GM12878 (cell line): ENCODE data around the gene CNKSR3. TPM values are rescaled to one million over a fixed set of nuclear protein-coding genes. Genes with fewer than 3 reads are reported as not detected.

Experiments
- ATAC-seq: fragments of 200-7000 bp; cut with Tn5 transposase; 3 replicates; pipeline ENCODE4 v1.9.1; 2020; ENCODE audit warnings: mild to moderate bottlenecking, moderate library complexity
- BruUV-seq: library from RNA; stranded (reverse); fragments of 400-500 nt; replicated peaks from 2 replicates; lab custom pipeline; 2021; lab: Mats Ljungman, UMichigan
- CTCF ChIA-PET: fragments of 300-600 bp; sonication (Branson Sonifier 250); formaldehyde crosslinking; extraction: SDS; loops from one replicate; lab custom pipeline; 2021; ENCODE audit warnings: inconsistent platforms; lab: Yijun Ruan, JAX
- POLR2A ChIA-PET: fragments of 350-600 bp; formaldehyde crosslinking; extraction: SDS; loops from one replicate; lab custom pipeline; 2021; ENCODE audit warnings: inconsistent platforms; lab: Charles Lee
- RAD21 ChIA-PET: fragments of 300-600 bp; sonication (Branson Sonifier 250); formaldehyde crosslinking; loops from one replicate; lab custom pipeline; 2023; ENCODE audit warnings: antibody characterized with exemption; ENCODE audit not compliant: unreplicated experiment; lab: Charles Lee
- SMC1A ChIA-PET: fragments of 300-600 bp; sonication (Branson Sonifier 250); formaldehyde crosslinking; loops from one replicate; lab custom pipeline; 2023; ENCODE audit not compliant: unreplicated experiment, uncharacterized antibody; lab: Charles Lee
- DNase-seq: peaks from one replicate; pipeline ENCODE4 v3.0.0-alpha.2; 2011; ENCODE audit warnings: low read depth, low spot score
- FAIRE-seq: peaks from 3 replicates; lab custom pipeline; 2011; peaks lifted over from hg19 to GRCh38; lab: Jason Lieb, UNC
- H2AFZ ChIP-seq: 2 replicates; pipeline ENCODE4 v1.6.0; 2011; ENCODE audit warnings: low read depth, low read length, control low read depth; ENCODE audit not compliant: control insufficient read depth
- H3K27ac ChIP-seq: 2 replicates; pipeline ENCODE4 v1.5.1; 2011; ENCODE audit warnings: control low read depth; ENCODE audit not compliant: control insufficient read depth, insufficient read depth
- H3K27me3 ChIP-seq, 2 experiments: replicated peaks in 1 of 2; 2 replicates each; pipeline versions ENCODE4 v1.6.0 to v1.6.1; 2011; ENCODE audit warnings: low read length in 1 of 2; ENCODE audit not compliant: control insufficient read depth in 2 of 2, insufficient read depth in 2 of 2
- H3K36me3 ChIP-seq, 2 experiments: 2 replicates each; pipeline ENCODE4 v1.5.1; 2011; ENCODE audit warnings: low read length in 1 of 2; ENCODE audit not compliant: control insufficient read depth in 2 of 2, insufficient read depth in 2 of 2
- H3K4me1 ChIP-seq: 2 replicates; pipeline ENCODE4 v1.6.1; 2011; ENCODE audit warnings: mild to moderate bottlenecking, low read length, moderate library complexity, mixed read lengths; ENCODE audit not compliant: control insufficient read depth, insufficient read depth
- H3K4me2 ChIP-seq: 2 replicates; pipeline ENCODE4 v1.6.0; 2011; ENCODE audit warnings: control low read depth; ENCODE audit not compliant: control insufficient read depth, insufficient read depth
- H3K4me3 ChIP-seq: fragments of 200-600 bp; sonication (generic); 2 replicates; pipeline ENCODE4 v1.5.1; 2016
- H3K79me2 ChIP-seq: 2 replicates; pipeline ENCODE4 v1.6.0; 2011; ENCODE audit warnings: low read length; ENCODE audit not compliant: control insufficient read depth, insufficient read depth
- H3K9ac ChIP-seq: 2 replicates; pipeline ENCODE4 v1.8.0; 2011; ENCODE audit warnings: low read length, control low read depth, mixed read lengths; ENCODE audit not compliant: control insufficient read depth, insufficient read depth
- H3K9me3 ChIP-seq: replicated peaks from 3 replicates; pipeline ENCODE4 v1.5.1; 2011; ENCODE audit warnings: mild to moderate bottlenecking, low read length; ENCODE audit not compliant: control insufficient read depth, insufficient read depth
- H4K20me1 ChIP-seq: 2 replicates; pipeline ENCODE4 v1.6.0; 2011; ENCODE audit not compliant: control insufficient read depth, insufficient read depth
- ATF7 ChIP-seq: fragments of 450-650 bp; IDR thresholded peaks from 2 replicates; pipeline ENCODE4 v1.6.1; 2016; ENCODE audit warnings: low read depth, mild to moderate bottlenecking
- EGR1 ChIP-seq, 2 experiments: IDR thresholded peaks; 1 replicate in 1 of 2; 2 replicates in 1 of 2; pipeline ENCODE4 v1.6.1; 2011 to 2012; ENCODE audit warnings: low read depth in 2 of 2, low read length in 2 of 2, borderline replicate concordance in 1 of 2, mild to moderate bottlenecking in 1 of 2, moderate library complexity in 1 of 2
- JUND ChIP-seq: IDR thresholded peaks from 2 replicates; pipeline ENCODE4 v1.6.1; 2012; ENCODE audit warnings: low read depth, mild to moderate bottlenecking, low read length, improper control_type of control experiment, moderate library complexity
- KDM1A ChIP-seq: fragments of 200-600 bp; sonication (generic); IDR thresholded peaks from 2 replicates; pipeline ENCODE4 v1.6.1; 2016; ENCODE audit warnings: borderline replicate concordance
- USF2 ChIP-seq: IDR thresholded peaks from 2 replicates; pipeline ENCODE4 v1.6.1; 2011; ENCODE audit warnings: low read depth, low read length, improper control_type of control experiment, borderline replicate concordance
- ZBTB11 ChIP-seq: fragments of 450-650 bp; formaldehyde crosslinking; IDR thresholded peaks from 2 replicates; pipeline ENCODE4 v1.5.0; 2022; ENCODE audit warnings: mild to moderate bottlenecking, missing genetic modification characterization
- WGBS: methylation state at CpG from one replicate; pipeline ENCODE4 v1.1.6; 2016; ENCODE audit warnings: low lambda C conversion rate; ENCODE audit not compliant: insufficient replicate concordance, insufficient coverage; ENCODE audit errors: missing lambda C conversion rate; 5-methylcytosine and 5-hydroxymethylcytosine counted together
- in situ Hi-C: fragments of 300-500 bp; cut with MboI; formaldehyde crosslinking; loops from 9 replicates; pipeline ENCODE4 v1.14.3; 2018; ENCODE audit warnings: mixed read lengths
- intact Hi-C: fragments of 100-400 bp; cut with micrococcal nuclease; formaldehyde crosslinking; loops from one replicate; pipeline ENCODE4 v1.14.2; 2022; ENCODE audit not compliant: unreplicated experiment
- polyA plus RNA-seq, 11 experiments: library from polyadenylated mRNA; depleted of rRNA in 4 of 11; unstranded in 6 of 11; stranded (reverse) in 5 of 11; fragments of >200 nt; fragmentation: Nextera tagmentation in 4 of 11; fragmentation: Illumina TruSeq in 1 of 11; extraction: Ambion mirVana in 4 of 11; extraction: Trizol in 1 of 11; gene quantifications; 1 replicate in 1 of 11; 2 replicates in 10 of 11; pipeline versions ENCODE4 v1.2.1 to v1.2.3, GENCODE V29; 2011 to 2016; ENCODE audit warnings: inconsistent platforms in 2 of 11, missing spikeins in 2 of 11, low read depth in 1 of 11
- total RNA-seq, 4 experiments: library from RNA; depleted of rRNA in 3 of 4; stranded (reverse); fragments of >200 nt in 3 of 4; fragmentation: Illumina TruSeq in 1 of 4; extraction: Trizol in 1 of 4; gene quantifications; 2 replicates each; pipeline versions ENCODE4 v1.2.1 to v1.2.3, GENCODE V29; 2013 to 2021

CNKSR3 gene
- total and polyA plus RNA-seq, 10 of the 15 experiments (the other 5 are each of a cell fraction or from before 2014, with no cell fraction given): under 0.01 to 0.48 (median 0.12) TPM; not detected in 2

- no peak for FAIRE-seq
- ATAC-seq: no peak
- Histone ChIP-seq H3K4me2 (no peak overlapping the region), H3K4me1 (no peaks in the 10 kb centered on the region), H3K9ac (no peak overlapping the region), H3K4me3 (no peak overlapping the region), H3K9me3 (no peaks in the 10 kb centered on the region), H2AFZ (no peak overlapping the region), H3K36me3 (no peaks in the 10 kb centered on the region), H4K20me1 (no peaks in the 10 kb centered on the region), H3K27ac (no peak overlapping the region), H3K27me3 (0 out of 4 replicates have a peak, but pooled peaks cover 0 to 3% of the 10 kb centered on the region in 2 experiments)
- SMC1A ChIA-PET: interaction anchor here (0.6 kb wide), 1 partner anchor 28 kb away, joined by 3 read pairs; no protein-coding TSS in a partner anchor
- 40% methylated on average over 3 of the region's 3 CpGs for WGBS
- no peak for DNase-seq
- RAD21 ChIA-PET: no interaction called here
- in situ Hi-C loops (no loop called here), intact Hi-C loops (no loop called here)
- BruUV-seq: no TSS peak
- CTCF ChIA-PET: no interaction called here
- POLR2A ChIA-PET: no interaction called here
- TF ChIP-seq USF2: no peak
- no peak for TF ChIP-seq JUND
- no peak for TF ChIP-seq ATF7
- no peak for TF ChIP-seq EGR1 (IDR thresholded peaks at IDR 0.05; ENCODE audit: borderline replicate concordance in 1 of 2, low read depth in 2 of 2, low read length in 2 of 2)
- TF ChIP-seq ZBTB11 (CRISPR knock-in tag): no peak
- TF ChIP-seq KDM1A: no peak
- TF ChIP-seq, all 136 proteins: peak for 0
- no peaks in the 10 kb centered on the region for H3K79me2 ChIP-seq
Measured at GRCh38 chr6:154535147-154535546, 24.7 kb upstream of the CNKSR3 start.
